ENCODE data around the gene FGFR1OP2. TPM values are rescaled to one million over a fixed set of nuclear protein-coding genes. Genes with fewer than 3 reads are reported as not detected.

FGFR1OP2 gene
- total RNA-seq, 1 donor from 2014 or later = 77.0 TPM

- Mint-ChIP-seq H3K27me3 (no peaks in the 10 kb centered on the region), H3K9me3 (ENCODE audit: low read depth) (no peaks in the 10 kb centered on the region), H3K4me1 (ENCODE audit: low read depth) (peaks cover 42% of the 10 kb centered on the region), H3K4me3 (ENCODE audit: low read depth) (peak overlapping the region; percentile 97), H3K36me3 (ENCODE audit: insufficient read depth) (peaks cover 9% of the 10 kb centered on the region), H3K27ac (peak overlapping the region; percentile 100)
- no peak for TF ChIP-seq CTCF (IDR thresholded peaks at IDR 0.05; ENCODE audit: unreplicated experiment)
- DNase-seq (ENCODE audit: low spot score, unreplicated experiment) = no peak
Measured at GRCh38 chr12:26938701-26939062, 412 bp downstream of the FGFR1OP2 start.

- H3K36me3 Mint-ChIP-seq (ENCODE audit: insufficient read depth) = peaks cover 15% of the 10 kb centered on the region
- H3K27ac Mint-ChIP-seq = peak overlapping the region; percentile 100
- H3K9me3 Mint-ChIP-seq (ENCODE audit: low read depth) = peaks cover 5% of the 10 kb centered on the region
- H3K4me3 Mint-ChIP-seq (ENCODE audit: low read depth) = peak overlapping the region; percentile 97
- DNase-seq (ENCODE audit: low spot score, unreplicated experiment) = no peak
- H3K27me3 Mint-ChIP-seq = no peaks in the 10 kb centered on the region
- TF ChIP-seq CTCF (IDR thresholded peaks at IDR 0.05; ENCODE audit: unreplicated experiment) = no peak
- H3K4me1 Mint-ChIP-seq (ENCODE audit: low read depth) = peaks cover 42% of the 10 kb centered on the region
Measured at GRCh38 chr12:26939192-26939832, 1.0 kb downstream of the FGFR1OP2 start.

GRCh38 chr12:26939953-26940352 is 1.7 kb downstream of the FGFR1OP2 start:
- no peak for DNase-seq (ENCODE audit: low spot score, unreplicated experiment)
- H3K36me3 Mint-ChIP-seq (ENCODE audit: insufficient read depth) = peaks cover 18% of the 10 kb centered on the region
- TF ChIP-seq CTCF (IDR thresholded peaks at IDR 0.05; ENCODE audit: unreplicated experiment) = no peak
- H3K4me3 Mint-ChIP-seq (ENCODE audit: low read depth) = peak overlapping the region; percentile 97
- peaks cover 41% of the 10 kb centered on the region for H3K4me1 Mint-ChIP-seq (ENCODE audit: low read depth)
- peaks cover 8% of the 10 kb centered on the region for H3K9me3 Mint-ChIP-seq (ENCODE audit: low read depth)
- H3K27me3 Mint-ChIP-seq = no peaks in the 10 kb centered on the region
- no peak overlapping the region for H3K27ac Mint-ChIP-seq

GRCh38 chr12:26940516-26941214 is 2.4 kb downstream of the FGFR1OP2 start:
- Mint-ChIP-seq H3K9me3 (ENCODE audit: low read depth) (peaks cover 12% of the 10 kb centered on the region), H3K27me3 (no peaks in the 10 kb centered on the region), H3K27ac (no peak overlapping the region), H3K4me3 (ENCODE audit: low read depth) (no peak overlapping the region), H3K36me3 (ENCODE audit: insufficient read depth) (peaks cover 20% of the 10 kb centered on the region), H3K4me1 (ENCODE audit: low read depth) (peaks cover 41% of the 10 kb centered on the region)
- no peak for TF ChIP-seq CTCF (IDR thresholded peaks at IDR 0.05; ENCODE audit: unreplicated experiment)
- no peak for DNase-seq (ENCODE audit: low spot score, unreplicated experiment)

- Mint-ChIP-seq H3K4me1 (ENCODE audit: low read depth) (peaks cover 36% of the 10 kb centered on the region), H3K4me3 (ENCODE audit: low read depth) (no peak overlapping the region), H3K27me3 (no peaks in the 10 kb centered on the region), H3K27ac (no peak overlapping the region), H3K9me3 (ENCODE audit: low read depth) (peaks cover 17% of the 10 kb centered on the region), H3K36me3 (ENCODE audit: insufficient read depth) (peaks cover 25% of the 10 kb centered on the region)
- DNase-seq (ENCODE audit: low spot score, unreplicated experiment) = no peak
- TF ChIP-seq CTCF (IDR thresholded peaks at IDR 0.05; ENCODE audit: unreplicated experiment) = no peak
Measured at GRCh38 chr12:26941215-26941594, 2.9 kb downstream of the FGFR1OP2 start.
